ENCODE data around the gene TRIM71.

The TRIM71 gene

DNA sequence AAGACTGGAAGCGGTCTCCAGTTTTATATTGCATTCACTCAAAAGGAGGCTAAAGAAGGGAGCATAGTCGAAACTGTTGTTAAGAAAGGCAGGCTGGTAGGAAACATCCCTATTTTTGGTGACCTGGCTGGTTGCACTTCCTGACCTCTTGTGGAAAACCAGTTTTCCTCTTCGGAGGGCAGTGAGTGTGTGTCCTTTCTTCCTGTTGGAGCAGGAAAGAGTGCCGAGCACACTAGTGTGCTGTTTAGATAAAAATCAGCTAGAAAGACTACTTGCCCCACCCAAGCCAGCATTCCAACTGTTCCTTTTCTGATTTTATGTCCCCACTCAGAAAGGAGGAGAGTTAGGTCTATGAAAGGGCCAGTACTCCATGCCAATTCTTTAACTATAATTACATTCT is 68.5 kb downstream of the TRIM71 start:
- TF ChIP-seq, protein P1, sequence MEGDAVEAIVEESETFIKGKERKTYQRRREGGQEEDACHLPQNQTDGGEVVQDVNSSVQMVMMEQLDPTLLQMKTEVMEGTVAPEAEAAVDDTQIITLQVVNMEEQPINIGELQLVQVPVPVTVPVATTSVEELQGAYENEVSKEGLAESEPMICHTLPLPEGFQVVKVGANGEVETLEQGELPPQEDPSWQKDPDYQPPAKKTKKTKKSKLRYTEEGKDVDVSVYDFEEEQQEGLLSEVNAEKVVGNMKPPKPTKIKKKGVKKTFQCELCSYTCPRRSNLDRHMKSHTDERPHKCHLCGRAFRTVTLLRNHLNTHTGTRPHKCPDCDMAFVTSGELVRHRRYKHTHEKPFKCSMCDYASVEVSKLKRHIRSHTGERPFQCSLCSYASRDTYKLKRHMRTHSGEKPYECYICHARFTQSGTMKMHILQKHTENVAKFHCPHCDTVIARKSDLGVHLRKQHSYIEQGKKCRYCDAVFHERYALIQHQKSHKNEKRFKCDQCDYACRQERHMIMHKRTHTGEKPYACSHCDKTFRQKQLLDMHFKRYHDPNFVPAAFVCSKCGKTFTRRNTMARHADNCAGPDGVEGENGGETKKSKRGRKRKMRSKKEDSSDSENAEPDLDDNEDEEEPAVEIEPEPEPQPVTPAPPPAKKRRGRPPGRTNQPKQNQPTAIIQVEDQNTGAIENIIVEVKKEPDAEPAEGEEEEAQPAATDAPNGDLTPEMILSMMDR (IDR thresholded peaks at IDR 0.05; ENCODE audit: control insufficient read depth, insufficient read depth, low read depth, low read length, missing control alignments): no peak
- DNase-seq (ENCODE audit: low read depth): no peak
- no peak overlapping the region for H3K4me3 ChIP-seq (ENCODE audit: control insufficient read depth, low read depth, low read length)

DNA sequence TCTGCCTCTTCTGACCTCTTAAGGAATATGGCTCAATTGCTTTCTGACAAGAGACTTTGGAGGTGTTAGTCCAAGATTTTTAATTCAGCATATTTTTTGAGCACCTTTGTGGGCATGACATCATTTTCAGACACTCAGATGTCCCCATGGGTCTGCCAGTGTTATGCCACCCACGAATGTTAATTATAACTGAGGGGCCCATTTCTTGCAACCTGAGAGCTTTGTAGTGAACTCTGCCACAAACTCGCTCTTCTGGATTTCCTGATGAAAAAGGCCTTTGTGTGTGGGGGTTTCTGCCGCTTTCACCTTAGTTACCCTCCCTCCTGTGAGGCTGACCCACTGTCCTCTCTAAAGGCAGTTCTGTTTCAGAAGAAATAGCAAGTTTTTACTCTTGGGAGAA is 69.1 kb downstream of the TRIM71 start:
- DNase-seq (ENCODE audit: low read depth): no peak
- TF ChIP-seq, protein P1 (IDR thresholded peaks at IDR 0.05; ENCODE audit: control insufficient read depth, insufficient read depth, low read depth, low read length, missing control alignments): no peak
- no peak overlapping the region for H3K4me3 ChIP-seq (ENCODE audit: control insufficient read depth, low read depth, low read length)

DNA sequence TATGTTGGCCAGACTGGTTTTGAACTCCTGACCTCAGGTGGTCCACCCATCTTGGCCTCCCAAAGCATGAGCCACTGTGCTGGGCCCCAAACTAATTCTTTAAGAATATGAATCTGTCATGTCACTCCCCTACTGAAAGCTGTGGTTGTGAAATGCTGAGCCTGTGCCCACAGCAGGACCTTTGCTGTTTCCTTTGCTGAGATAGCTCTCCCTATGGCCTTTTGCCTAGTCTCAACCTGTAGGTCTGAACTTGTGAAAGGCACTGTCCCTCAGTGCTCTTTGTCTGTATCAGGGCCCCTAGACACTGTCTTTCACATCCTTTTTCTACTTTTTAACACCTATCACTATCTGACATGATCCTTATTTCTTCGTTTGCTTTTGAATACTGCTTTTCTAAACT is 70.9 kb downstream of the TRIM71 start:
- no peak overlapping the region for H3K4me3 ChIP-seq (ENCODE audit: control insufficient read depth, low read depth, low read length)
- DNase-seq (ENCODE audit: low read depth): no peak
- TF ChIP-seq, protein P1 (IDR thresholded peaks at IDR 0.05; ENCODE audit: control insufficient read depth, insufficient read depth, low read depth, low read length, missing control alignments): no peak

GRCh38 chr3:32890420-32891276 is 72.9 kb downstream of the TRIM71 start:
- DNase-seq (ENCODE audit: low read depth): no peak
- H3K4me3 ChIP-seq (ENCODE audit: control insufficient read depth, low read depth, low read length): no peak overlapping the region
- TF ChIP-seq, protein P1 (IDR thresholded peaks at IDR 0.05; ENCODE audit: control insufficient read depth, insufficient read depth, low read depth, low read length, missing control alignments): no peak

DNA sequence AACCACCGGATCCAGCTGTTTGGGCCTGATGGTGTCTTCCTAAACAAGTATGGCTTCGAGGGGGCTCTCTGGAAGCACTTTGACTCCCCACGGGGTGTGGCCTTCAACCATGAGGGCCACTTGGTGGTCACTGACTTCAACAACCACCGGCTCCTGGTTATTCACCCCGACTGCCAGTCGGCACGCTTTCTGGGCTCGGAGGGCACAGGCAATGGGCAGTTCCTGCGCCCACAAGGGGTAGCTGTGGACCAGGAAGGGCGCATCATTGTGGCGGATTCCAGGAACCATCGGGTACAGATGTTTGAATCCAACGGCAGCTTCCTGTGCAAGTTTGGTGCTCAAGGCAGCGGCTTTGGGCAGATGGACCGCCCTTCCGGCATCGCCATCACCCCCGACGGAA is 73.6 kb downstream of the TRIM71 start:
- TF ChIP-seq, protein P1 (IDR thresholded peaks at IDR 0.05; ENCODE audit: control insufficient read depth, insufficient read depth, low read depth, low read length, missing control alignments): no peak
- DNase-seq (ENCODE audit: low read depth): no peak
- H3K4me3 ChIP-seq (ENCODE audit: control insufficient read depth, low read depth, low read length): no peak overlapping the region

DNA sequence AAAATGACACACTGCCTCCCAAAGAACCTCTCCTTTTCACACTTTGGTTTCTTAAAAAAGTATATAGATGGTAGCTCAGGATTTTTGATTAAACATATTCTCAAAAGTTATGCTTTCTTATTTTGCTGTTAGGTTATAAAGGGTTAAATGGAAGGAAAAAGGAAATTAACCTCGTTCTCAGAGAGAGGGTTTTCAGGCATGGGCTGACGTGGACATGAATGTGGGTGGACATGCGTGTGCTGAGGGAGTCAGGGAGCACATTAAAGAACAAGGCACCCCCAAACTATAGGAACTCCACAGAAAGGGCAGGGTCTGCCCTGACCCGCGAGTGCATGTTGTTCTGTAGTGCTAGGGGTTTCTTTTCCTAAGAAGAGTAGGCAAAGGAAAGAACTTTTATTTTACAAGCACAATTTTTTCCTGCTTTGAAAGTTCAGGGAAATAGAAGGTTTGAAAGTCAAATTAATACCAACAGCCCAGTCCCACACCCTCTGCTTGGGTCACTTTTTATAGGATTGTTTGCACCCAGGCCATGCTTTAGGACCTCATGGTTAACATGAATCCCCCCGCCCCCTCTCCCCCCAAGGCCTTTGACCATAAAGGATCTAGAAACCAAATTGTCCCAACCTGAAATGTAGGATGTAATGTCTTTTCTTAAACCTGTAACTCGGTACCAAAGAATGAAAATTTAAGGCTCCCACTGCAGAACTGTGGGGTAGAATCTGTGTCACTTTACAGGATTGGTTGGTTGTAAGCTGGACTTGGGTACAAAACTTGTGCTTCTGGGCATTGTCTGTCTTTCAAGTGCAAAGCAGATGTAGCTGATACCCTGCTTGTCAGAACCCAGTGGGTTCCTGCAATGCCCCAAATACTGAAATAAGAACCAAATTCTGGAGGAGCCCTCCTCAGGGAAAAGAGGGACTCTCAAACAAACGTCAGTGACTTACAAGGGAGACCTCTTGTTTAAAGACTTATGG is 75.1 kb downstream of the TRIM71 start:
- TF ChIP-seq, protein P1 (IDR thresholded peaks at IDR 0.05; ENCODE audit: control insufficient read depth, insufficient read depth, low read depth, low read length, missing control alignments): no peak
- no peak overlapping the region for H3K4me3 ChIP-seq (ENCODE audit: control insufficient read depth, low read depth, low read length)
- DNase-seq (ENCODE audit: low read depth): no peak

Data from AG09309 (cell line).